SHP77 (cell line): ENCODE results near the gene INTS3.

ENCODE experiments used
- DNase-seq, 2 experiments: peaks; one replicate each; lab custom pipeline; 2025; lab: John Stamatoyannopoulos, UW

INTS3 gene

GRCh38 chr1:153727463-153728304 is at the start of gene INTS3:
Gene INTS3, plus strand, starts transcription at chr1:153728050. Its CDS starts 585 bp downstream, at chr1:153728635.
- peak; percentile 100 for DNase-seq

GRCh38 chr1:153678519-153679336 is 49.1 kb upstream of the INTS3 start, which contains the start of gene NPR1:
Gene NPR1, plus strand, starts transcription at chr1:153678688. Its CDS starts 421 bp downstream, at chr1:153679109.
- peak; percentile 18 to 21 for DNase-seq

GRCh38 chr1:153679337-153680119 is 48.3 kb upstream of the INTS3 start:
- no peak for DNase-seq

GRCh38 chr1:153680120-153680403 is 47.8 kb upstream of the INTS3 start:
- no peak for DNase-seq

- no peak for DNase-seq
Observed at GRCh38 chr1:153682730-153683129, 45.1 kb upstream of the INTS3 start.

GRCh38 chr1:153683854-153684253 is 44.0 kb upstream of the INTS3 start:
- DNase-seq, result no peak

- no peak for DNase-seq
Observed at GRCh38 chr1:153684892-153685291, 43.0 kb upstream of the INTS3 start.

- DNase-seq, result no peak
Observed at GRCh38 chr1:153685544-153686340, 42.1 kb upstream of the INTS3 start.

- no peak for DNase-seq
Observed at GRCh38 chr1:153687346-153688125, 40.3 kb upstream of the INTS3 start.

GRCh38 chr1:153688276-153688675 is 39.6 kb upstream of the INTS3 start:
- no peak for DNase-seq

- DNase-seq, result no peak
Observed at GRCh38 chr1:153688736-153689328, 39.0 kb upstream of the INTS3 start.

GRCh38 chr1:153693466-153693865 is 34.4 kb upstream of the INTS3 start:
- no peak for DNase-seq

- no peak for DNase-seq
Observed at GRCh38 chr1:153696741-153697140, 31.1 kb upstream of the INTS3 start.

- DNase-seq, result no peak
Observed at GRCh38 chr1:153697191-153698019, 30.4 kb upstream of the INTS3 start.

- peak in 1 of 2 experiments; percentile 7 for DNase-seq
Observed at GRCh38 chr1:153698020-153698922, 29.6 kb upstream of the INTS3 start.

GRCh38 chr1:153698923-153699714 is 28.7 kb upstream of the INTS3 start:
- DNase-seq, result no peak

GRCh38 chr1:153699768-153700167 is 28.1 kb upstream of the INTS3 start:
- no peak for DNase-seq
